Gastrocnemius medialis (tissue), 4 donors: Measurements from ENCODE around the gene TEX38.

Experiments used
- POLR2A ChIP-seq, 2 donors: fragments of 450-650 bp; IDR thresholded peaks; one replicate each; pipeline ENCODE4 v1.6.1; 2017; ENCODE audit warnings: antibody characterized with exemption in 2 of 2, mild to moderate bottlenecking in 2 of 2, moderate library complexity in 2 of 2
- TF ChIP-seq, protein P1 (sequence below), 5 experiments: fragments of 450-650 bp in 3 of 5; fragments of 200-600 bp in 2 of 5; sonication (generic) in 2 of 5; IDR thresholded peaks in 4 of 5; conservative IDR thresholded peaks in 1 of 5; 1 replicate in 4 of 5; 2 replicates in 1 of 5; pipeline ENCODE4 v1.5.1; 2016 to 2019; ENCODE audit warnings: antibody characterized with exemption in 5 of 5, mild to moderate bottlenecking in 3 of 5, moderate library complexity in 3 of 5

DNA sequence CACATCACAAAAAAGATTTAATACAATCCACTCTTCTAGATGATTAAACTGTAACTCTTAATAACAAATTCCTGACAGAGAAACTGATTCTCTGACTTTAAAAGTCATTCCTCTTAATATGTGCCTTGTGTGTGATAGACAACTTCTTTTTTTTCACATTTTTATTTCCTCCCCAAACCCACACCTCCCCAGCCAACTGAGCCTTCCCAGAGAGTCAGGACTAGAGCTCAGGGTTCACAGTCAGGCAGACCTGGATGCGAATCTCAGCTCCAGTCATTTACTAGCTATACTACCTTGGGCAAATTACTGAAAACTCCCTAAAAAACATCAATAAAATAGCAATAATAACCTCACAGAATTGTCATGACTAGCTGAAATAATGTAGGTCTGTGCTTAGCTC lies 17.6 kb upstream of the TEX38 start:
- TF ChIP-seq, protein P1, sequence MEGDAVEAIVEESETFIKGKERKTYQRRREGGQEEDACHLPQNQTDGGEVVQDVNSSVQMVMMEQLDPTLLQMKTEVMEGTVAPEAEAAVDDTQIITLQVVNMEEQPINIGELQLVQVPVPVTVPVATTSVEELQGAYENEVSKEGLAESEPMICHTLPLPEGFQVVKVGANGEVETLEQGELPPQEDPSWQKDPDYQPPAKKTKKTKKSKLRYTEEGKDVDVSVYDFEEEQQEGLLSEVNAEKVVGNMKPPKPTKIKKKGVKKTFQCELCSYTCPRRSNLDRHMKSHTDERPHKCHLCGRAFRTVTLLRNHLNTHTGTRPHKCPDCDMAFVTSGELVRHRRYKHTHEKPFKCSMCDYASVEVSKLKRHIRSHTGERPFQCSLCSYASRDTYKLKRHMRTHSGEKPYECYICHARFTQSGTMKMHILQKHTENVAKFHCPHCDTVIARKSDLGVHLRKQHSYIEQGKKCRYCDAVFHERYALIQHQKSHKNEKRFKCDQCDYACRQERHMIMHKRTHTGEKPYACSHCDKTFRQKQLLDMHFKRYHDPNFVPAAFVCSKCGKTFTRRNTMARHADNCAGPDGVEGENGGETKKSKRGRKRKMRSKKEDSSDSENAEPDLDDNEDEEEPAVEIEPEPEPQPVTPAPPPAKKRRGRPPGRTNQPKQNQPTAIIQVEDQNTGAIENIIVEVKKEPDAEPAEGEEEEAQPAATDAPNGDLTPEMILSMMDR (IDR thresholded peaks at IDR 0.05 in 4 of 5, conservative IDR thresholded peaks at IDR 0.05 in 1 of 5): no peak
- no peak for TF ChIP-seq POLR2A (IDR thresholded peaks at IDR 0.05)
